Stimulated activated naive CD4-positive, alpha-beta T cell (primary cell): ENCODE results near the gene CDKN2B.
A peak's percentile ranks its signal among the peaks of the same experiment; 100 is the strongest.
"Not testable (repeated sequence)": the region's sequence is repeated elsewhere in the genome, so short reads cannot be mapped to it uniquely, and the experiment has no call there.

Experiments
- DNase-seq, 6 experiments: peaks; one replicate each; lab custom pipeline; 2025; lab: John Stamatoyannopoulos, UW

CDKN2B gene

DNA sequence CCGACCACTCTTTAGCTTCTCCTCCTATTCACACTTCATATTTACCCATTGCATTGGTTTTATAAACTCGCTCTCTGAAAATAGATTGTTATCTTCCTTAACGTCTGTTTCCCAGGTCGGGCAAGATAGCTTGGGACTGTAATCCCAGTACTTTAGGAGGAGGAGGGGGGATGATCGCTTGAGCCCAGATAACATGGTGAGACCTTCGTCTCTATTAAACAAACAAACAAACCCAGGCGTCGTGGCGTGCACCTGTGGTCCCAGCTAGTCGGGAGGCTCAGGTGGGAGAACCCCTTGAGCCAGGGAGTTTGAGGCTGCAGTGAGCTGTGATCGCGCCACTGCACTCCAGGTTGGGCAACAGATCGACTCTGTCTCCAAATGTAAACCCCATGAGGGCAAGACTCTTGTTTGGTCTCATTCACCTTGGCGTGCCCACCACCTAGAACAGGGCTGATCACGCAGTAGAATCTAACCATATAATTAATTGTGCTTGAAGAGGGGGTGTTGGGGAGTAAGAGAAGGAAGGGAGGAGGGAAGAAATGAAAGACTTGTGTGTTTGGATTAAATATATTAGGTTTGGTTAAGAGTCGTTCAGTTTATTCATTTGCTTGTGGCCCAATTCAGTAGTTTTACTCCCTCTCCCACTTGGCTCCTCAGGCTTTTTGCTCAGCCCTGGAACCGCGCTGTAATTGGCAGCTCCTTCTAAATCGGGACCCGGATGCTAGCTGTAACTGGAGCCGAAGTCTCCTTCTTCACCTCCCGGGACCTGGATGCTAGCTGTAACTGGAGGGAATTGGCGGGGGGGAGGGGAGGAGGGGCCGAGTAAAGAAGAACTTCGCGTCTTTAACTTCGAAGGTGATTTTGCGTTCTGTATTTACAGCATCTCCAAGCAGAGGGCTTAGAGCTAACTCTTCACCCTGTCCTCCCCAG, 39.8 kb downstream of the CDKN2B start:
- peak in 1 of 6 experiments; percentile 51 for DNase-seq

DNA sequence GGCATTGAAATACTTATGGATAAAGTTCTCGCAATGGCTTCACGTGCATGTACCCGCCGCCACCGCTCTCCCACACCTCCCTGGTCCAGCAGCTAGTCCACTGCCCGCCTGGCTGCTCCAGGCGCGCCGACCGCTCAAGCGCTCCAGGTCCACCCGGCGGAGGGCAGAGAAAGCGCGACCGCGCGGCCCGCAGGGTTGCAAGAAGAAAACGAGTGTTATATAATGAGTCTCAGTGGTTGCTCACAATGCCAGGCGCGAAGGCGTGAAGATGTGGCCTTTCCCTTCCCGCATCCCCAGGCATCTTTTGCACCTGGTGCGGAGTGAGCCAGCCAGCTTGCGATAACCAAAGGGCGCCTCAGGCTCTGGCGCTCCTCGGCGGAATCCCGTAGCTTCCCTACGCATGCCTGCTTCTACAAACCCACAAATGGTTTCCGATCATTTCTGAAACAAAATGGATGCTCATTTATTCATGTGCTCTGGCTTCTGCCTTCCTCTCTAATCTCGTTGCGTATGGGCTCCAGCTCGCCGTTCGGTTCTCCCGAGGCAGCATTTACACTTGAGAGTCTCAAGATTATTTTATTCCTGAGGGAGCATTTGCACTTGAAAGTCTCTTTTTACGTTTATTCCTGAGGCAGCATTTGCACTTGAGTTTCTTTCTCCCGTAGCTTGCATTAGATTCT, 40.6 kb downstream of the CDKN2B start:
- peak in 2 of 6 experiments; percentile 29 to 54 for DNase-seq

DNA sequence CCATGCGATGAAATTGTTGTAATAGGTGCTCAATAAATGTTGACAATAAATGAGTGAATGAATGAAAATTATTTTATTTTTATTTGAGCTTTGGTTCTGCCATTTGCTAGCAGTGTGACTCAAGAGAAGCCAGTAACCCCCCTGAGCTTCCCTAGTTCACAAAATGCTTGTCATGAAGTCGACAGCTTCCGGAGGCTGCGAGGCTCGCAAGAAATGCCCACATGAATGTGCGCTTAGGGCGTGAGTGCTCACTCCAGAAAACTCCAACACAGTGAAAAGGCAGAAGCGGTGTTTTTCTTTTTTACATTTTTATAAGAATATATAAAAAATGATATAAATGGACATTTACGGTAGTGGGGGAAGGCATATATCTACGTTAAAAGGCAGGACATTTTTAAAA, 41.4 kb downstream of the CDKN2B start:
- DNase-seq: no peak

DNA sequence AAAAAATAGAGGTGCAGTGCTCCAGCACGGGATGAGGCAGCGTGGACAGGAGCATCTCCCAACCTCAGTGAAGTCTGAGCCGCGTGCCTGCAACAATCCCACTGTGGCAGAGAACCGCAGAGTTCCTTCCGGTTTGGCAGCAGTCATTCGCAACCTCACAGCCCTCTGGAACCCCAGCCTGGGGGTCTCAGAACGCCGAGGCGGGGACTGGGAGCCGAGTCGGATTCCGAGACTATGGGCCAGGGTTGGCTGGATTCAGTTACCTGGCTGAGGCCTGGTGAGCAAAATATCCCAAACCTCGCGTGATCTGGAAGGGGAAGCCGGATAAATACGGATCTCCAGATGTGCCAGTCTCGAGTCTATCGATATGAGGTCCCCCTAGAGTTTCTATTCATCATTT, 41.9 kb downstream of the CDKN2B start:
- peak in 1 of 6 experiments; percentile 28 for DNase-seq

DNA sequence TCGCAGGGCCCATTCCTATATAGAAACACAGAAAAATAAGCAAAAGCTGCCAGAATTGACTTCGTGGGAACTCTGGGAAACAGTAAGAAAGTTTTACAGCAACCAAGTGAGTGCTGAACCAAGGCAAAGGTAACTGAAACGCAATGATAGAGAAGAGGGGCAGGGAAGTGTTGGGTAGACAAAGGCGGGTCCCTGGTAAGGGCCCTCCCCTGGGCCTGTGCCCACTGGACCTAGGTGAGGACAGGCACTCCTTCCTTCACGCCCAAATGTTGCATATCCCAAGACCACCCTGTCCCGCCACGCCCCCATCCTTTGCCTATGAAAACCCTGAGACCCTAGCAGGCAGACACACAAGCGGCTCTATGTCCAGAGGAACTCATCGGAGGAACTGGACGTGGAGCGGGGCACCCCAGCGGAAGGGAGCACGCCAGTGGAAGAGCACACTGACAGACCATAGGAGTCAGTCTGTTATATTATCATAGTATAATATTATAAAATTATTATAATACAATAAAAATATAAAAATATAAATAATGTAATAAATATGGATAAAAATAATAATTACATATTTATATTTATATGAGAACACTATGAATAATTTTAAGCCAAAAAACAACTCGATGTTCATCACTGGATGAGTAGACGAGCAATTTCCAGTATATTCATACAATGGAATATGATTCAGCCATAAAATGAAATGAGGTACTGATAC, 42.8 kb downstream of the CDKN2B start:
- no peak for DNase-seq

DNA sequence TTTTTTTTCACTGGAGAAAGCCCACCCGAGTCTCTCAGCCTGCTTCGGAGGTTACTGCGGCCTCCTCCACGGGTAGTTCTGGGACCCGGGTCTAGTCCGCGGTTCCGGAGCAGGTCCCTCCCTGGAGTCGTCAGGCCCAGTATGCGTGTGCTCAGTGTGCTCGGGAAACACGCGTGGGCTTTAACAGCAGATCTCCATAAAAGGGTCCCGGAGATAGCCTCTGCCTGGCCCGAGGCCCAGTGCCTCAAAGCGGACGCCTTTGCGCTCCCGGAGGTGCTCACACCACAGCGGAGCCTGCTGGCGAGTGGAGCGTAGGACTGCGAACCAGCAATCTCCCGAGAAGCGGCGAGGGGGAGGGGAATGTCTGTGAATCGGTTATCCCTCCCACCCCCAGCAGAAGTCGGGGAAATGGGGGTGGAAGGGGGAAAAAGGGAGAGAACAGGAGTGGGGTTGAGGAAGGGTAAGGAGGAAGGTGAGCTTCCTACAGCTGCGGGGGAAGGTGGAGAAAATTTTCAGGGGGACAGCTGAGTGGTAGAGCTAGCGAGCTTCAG, 43.6 kb downstream of the CDKN2B start:
- DNase-seq: peak in 2 of 6 experiments; percentile 11 to 21

DNA sequence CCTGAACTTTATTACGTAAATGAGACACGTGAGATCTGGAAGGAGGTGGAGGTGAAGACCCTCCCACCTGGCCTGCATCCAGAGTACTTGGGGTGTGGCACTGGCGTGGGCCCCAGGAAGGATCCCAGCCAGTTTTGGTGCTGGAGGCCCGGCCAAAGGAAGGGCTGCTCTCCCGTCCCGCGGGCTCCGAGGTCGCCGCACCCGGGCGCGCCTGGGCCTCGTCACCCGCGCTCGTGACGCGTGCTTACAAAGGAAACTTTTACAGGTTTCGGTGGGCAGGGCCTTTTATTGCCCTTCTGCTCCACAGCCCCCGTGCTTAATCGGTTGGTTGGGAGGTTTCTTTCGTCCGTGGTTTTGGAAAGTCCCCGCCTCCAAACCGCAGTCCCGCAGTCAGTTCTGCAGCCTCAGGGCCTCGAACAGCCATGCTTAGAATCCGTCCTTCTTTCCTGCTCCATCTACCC, 44.1 kb downstream of the CDKN2B start:
- peak in 5 of 6 experiments; percentile 17 to 55 (median 28) for DNase-seq

DNA sequence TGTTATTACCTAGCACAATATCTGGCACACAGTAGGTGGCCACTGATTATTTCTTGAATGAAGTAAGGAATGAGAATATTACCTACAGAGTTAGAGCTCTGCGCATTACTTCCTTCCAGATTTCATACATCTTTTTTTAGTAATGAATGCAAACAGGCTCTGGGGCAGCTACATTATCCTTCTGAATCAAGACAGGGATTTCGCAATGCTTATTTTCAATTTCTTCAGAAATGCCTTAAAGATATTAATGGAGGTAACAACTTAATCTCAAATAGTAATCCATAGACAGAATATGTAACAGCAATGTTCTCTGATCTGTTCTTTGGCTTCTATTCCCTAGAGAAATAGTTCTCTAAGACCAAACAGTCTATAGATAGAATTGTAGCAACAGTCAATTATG, 47.5 kb downstream of the CDKN2B start:
- no peak for DNase-seq

DNA sequence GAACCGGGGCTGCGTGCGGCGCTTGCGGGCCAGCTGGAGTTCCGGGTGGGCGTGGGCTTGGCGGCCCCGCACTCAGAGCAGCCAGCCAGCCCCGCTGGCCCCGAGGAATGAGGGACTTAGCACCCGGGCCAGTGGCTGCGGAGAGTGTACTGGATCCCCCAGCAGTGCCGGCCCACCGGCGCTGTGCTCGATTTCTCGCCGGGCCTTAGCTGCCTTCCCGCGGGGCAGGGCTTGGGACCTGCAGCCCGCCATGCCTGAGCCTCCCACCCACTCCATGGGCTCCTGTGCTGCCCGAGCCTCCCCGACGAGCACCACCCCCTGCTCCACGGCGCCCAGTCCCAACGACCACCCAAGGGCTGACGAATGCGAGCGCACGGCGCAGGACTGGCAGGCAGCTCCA, 49.8 kb downstream of the CDKN2B start:
- not testable (repeated sequence) for DNase-seq

DNA sequence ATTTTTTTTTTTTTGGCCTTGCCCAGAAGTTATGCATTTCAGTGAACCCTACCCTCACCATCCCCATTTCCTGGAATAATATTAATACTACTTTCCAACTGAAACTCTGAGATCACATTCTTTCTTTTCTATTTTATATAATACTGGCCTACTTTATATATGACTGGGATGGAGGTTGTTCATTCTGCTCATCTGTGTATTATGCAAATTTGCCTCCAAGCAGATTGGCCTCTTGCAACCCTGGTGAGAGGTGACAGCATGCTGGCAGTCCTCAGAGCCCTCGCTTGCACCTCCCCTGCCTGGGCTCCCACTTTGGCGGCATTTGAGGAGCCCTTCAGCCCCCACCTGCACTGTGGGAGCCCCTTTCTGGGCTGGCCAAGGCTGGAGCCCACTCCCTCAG, 50.3 kb downstream of the CDKN2B start:
- DNase-seq: no peak
